ENCODE data around the gene GDNF.

GDNF gene

GRCh38 chr5:37807621-37808301 is 32.1 kb downstream of the GDNF start:
- no peak for FAIRE-seq
- DNase-seq (ENCODE audit: insufficient read length, low spot score) = no peak
- TF ChIP-seq CTCF (IDR thresholded peaks at IDR 0.05; ENCODE audit: insufficient read depth, missing control alignments) = no peak

GRCh38 chr5:37807015-37807414 is 32.8 kb downstream of the GDNF start:
- FAIRE-seq = no peak
- no peak for DNase-seq (ENCODE audit: insufficient read length, low spot score)
- TF ChIP-seq CTCF (IDR thresholded peaks at IDR 0.05; ENCODE audit: insufficient read depth, missing control alignments) = no peak

GRCh38 chr5:37806476-37806875 is 33.4 kb downstream of the GDNF start:
- DNase-seq (ENCODE audit: insufficient read length, low spot score) (no peak), FAIRE-seq (no peak)
- TF ChIP-seq CTCF (IDR thresholded peaks at IDR 0.05; ENCODE audit: insufficient read depth, missing control alignments) = no peak

GRCh38 chr5:37806016-37806415 is 33.8 kb downstream of the GDNF start:
- no peak for TF ChIP-seq CTCF (IDR thresholded peaks at IDR 0.05; ENCODE audit: insufficient read depth, missing control alignments)
- no peak for FAIRE-seq
- DNase-seq (ENCODE audit: insufficient read length, low spot score) = no peak

GRCh38 chr5:37804401-37804800 is 35.4 kb downstream of the GDNF start:
- FAIRE-seq (no peak), DNase-seq (ENCODE audit: insufficient read length, low spot score) (no peak)
- no peak for TF ChIP-seq CTCF (IDR thresholded peaks at IDR 0.05; ENCODE audit: insufficient read depth, missing control alignments)

GRCh38 chr5:37803487-37803886 is 36.4 kb downstream of the GDNF start:
- no peak for TF ChIP-seq CTCF (IDR thresholded peaks at IDR 0.05; ENCODE audit: insufficient read depth, missing control alignments)
- no peak for DNase-seq (ENCODE audit: insufficient read length, low spot score)
- no peak for FAIRE-seq

- FAIRE-seq = no peak
- DNase-seq (ENCODE audit: insufficient read length, low spot score) = no peak
- no peak for TF ChIP-seq CTCF (IDR thresholded peaks at IDR 0.05; ENCODE audit: insufficient read depth, missing control alignments)
Observed at GRCh38 chr5:37801521-37801920, 38.3 kb downstream of the GDNF start.
